LNCaP clone FGC (cell line): ENCODE measurements around the gene PODXL.

Source experiments
- DNase-seq: peaks from one replicate; pipeline ENCODE4 v3.0.0-alpha.2; 2011; ENCODE audit warnings: low read depth
- H3K4me3 ChIP-seq: 2 replicates; pipeline ENCODE4 v1.5.1; 2011; ENCODE audit warnings: mild to moderate bottlenecking, low read depth, low read length, control low read depth
- CTCF ChIP-seq: IDR thresholded peaks from 2 replicates; pipeline ENCODE4 v1.5.1; 2012; ENCODE audit warnings: mild to moderate bottlenecking; ENCODE audit not compliant: control insufficient read depth, insufficient read depth; ENCODE audit errors: extremely low read depth

Gene PODXL

GRCh38 chr7:131586259-131586658, 29.8 kb upstream of the PODXL start:
- no peak overlapping the region for H3K4me3 ChIP-seq
- DNase-seq: no peak
- TF ChIP-seq CTCF: no peak

GRCh38 chr7:131583430-131583829, 27.0 kb upstream of the PODXL start:
- TF ChIP-seq CTCF: no peak
- H3K4me3 ChIP-seq: no peak overlapping the region
- no peak for DNase-seq

- no peak for TF ChIP-seq CTCF
- DNase-seq: no peak
- no peak overlapping the region for H3K4me3 ChIP-seq
These were observed 25.0 kb upstream of the PODXL start for GRCh38 chr7:131581241-131582051.

GRCh38 chr7:131578602-131579001, 22.2 kb upstream of the PODXL start:
- H3K4me3 ChIP-seq: no peak overlapping the region
- no peak for TF ChIP-seq CTCF
- no peak for DNase-seq

- no peak for DNase-seq
These were observed 18.3 kb upstream of the PODXL start for GRCh38 chr7:131574741-131575140.

GRCh38 chr7:131570401-131570800, 14.0 kb upstream of the PODXL start:
- TF ChIP-seq CTCF: no peak
- no peak for DNase-seq
- no peak overlapping the region for H3K4me3 ChIP-seq

More at GRCh38 chr7:131574741-131575140, 18.3 kb upstream of the PODXL start:
- H3K4me3 ChIP-seq: no peak overlapping the region
- no peak for TF ChIP-seq CTCF

- H3K4me3 ChIP-seq: no peak overlapping the region
- no peak for DNase-seq
- no peak for TF ChIP-seq CTCF
These were observed 12.5 kb upstream of the PODXL start for GRCh38 chr7:131568970-131569369.
